Subcutaneous adipose tissue (tissue), 4 donors: Measurements from ENCODE around the gene MYH9. TPM values are rescaled to one million over a fixed set of nuclear protein-coding genes. Genes with fewer than 3 reads are reported as not detected.

Experiments
- total RNA-seq, 4 donors: library from RNA; depleted of rRNA; stranded (reverse); fragments of >200 nt; gene quantifications; one replicate each; pipeline ENCODE4 v1.1.0, GENCODE V29; 2016
- TF ChIP-seq, protein P1 (sequence below): fragments of 450-650 bp; IDR thresholded peaks from one replicate; pipeline ENCODE4 v1.5.1; 2016; ENCODE audit warnings: low read depth, mild to moderate bottlenecking, control low read depth, antibody characterized with exemption, moderate library complexity

Gene MYH9
- total RNA-seq, 4 donors from 2014 or later = 187 to 410 (median 233) TPM

DNA sequence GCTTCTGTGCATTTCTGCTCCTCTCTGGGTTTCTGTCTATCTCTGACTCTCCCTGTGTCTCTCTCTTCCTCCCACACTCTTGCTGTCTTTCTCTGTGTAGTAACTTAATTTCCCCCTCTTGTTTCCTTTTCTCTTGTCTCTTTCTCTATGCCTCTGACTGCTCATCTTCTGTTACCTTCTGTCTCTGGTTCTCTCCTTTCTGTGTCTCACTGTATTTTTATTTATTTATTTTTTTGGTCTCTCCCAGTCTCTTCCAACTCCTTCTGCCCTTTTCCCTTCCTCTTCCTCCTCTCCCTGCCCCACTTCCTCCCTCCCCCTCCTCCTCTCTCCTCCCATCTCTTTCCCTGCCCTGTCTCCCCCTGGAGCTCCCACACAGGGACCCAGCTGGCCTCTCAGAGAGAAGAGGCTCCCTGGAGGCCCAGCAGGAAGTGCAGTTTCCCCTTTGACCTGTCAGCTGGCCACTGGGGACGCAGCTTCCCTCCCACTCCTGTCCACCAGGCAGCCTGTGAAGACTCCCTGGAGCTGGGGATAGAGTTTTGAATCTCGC lies 38.3 kb upstream of the MYH9 start:
- TF ChIP-seq, protein P1, sequence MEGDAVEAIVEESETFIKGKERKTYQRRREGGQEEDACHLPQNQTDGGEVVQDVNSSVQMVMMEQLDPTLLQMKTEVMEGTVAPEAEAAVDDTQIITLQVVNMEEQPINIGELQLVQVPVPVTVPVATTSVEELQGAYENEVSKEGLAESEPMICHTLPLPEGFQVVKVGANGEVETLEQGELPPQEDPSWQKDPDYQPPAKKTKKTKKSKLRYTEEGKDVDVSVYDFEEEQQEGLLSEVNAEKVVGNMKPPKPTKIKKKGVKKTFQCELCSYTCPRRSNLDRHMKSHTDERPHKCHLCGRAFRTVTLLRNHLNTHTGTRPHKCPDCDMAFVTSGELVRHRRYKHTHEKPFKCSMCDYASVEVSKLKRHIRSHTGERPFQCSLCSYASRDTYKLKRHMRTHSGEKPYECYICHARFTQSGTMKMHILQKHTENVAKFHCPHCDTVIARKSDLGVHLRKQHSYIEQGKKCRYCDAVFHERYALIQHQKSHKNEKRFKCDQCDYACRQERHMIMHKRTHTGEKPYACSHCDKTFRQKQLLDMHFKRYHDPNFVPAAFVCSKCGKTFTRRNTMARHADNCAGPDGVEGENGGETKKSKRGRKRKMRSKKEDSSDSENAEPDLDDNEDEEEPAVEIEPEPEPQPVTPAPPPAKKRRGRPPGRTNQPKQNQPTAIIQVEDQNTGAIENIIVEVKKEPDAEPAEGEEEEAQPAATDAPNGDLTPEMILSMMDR = no peak

DNA sequence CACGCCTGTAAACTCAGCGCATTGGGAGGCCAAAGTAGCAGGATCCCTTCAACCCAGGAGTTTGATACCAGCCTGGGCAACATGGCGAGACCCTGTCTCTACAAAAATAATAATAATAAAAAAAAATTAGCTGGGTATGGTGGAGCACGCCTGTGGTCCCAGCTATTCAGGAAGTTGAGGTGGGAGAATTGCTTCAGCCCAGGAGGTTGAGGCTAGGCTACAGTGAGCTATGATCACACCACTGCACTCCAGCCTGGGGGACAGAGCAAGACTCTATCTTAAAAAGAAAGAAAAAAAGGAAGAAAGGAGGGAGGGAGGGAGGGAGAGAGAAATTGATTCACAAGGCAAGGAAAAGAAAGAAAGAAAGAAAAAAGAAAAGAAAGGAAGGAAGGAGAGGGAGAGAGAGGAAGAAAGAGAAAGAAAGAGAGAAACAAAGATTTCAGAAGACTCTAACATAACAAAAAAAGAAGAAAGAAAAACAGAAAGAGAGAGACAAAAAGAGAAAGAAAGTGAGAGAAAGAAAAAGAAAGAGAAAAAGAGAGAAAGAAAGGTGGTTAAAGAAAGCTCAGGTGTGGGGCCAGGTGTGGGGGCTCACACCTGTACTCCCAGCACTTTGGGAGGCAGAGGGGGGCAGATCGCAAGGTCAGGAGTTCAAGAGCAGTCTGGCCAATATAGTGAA lies 37.3 kb upstream of the MYH9 start:
- TF ChIP-seq, protein P1 = no peak

DNA sequence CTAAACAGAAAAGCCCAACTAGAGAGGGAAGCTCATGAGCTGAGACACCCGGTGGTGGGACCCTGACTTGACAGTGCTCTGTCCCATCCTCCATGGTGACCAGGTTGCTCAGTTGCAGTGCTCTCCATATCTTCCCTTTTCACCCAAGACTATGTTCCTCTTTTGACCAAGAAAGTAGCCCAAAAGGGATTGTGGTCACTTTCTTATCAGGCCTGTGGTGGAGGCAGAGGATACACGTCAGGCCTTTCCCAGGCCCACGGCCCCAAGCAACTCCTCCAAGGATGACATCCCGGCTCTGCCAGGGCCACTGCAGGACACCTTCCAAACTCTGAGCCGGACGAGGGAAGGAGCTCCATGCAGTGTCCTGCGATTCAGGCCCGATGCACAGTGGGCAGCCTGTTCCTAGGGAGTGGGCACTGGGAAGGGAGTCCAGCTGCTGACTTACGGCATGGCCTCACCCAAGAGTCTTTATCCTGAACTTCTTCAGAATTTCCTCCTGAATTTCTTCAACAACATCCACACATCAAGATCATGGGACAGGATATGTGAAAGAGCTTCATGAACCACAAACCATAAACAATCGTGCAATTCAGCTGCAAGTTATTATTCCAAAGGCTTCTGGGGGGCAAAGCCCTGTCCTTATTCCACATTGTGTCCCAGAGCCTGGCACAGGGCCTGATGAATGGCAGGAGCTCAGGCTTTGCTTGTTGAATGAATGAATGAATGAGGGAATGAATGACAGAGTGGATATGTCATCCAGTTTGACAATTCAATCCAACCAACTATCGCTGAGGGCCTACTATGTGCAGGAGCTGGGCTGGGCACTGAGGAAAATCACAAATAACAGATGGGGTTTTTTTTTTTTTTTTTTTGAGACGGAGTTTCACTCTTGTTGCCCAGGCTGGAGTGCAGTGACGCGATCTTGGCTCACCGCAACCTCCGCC lies 36.0 kb upstream of the MYH9 start:
- TF ChIP-seq, protein P1 = no peak

DNA sequence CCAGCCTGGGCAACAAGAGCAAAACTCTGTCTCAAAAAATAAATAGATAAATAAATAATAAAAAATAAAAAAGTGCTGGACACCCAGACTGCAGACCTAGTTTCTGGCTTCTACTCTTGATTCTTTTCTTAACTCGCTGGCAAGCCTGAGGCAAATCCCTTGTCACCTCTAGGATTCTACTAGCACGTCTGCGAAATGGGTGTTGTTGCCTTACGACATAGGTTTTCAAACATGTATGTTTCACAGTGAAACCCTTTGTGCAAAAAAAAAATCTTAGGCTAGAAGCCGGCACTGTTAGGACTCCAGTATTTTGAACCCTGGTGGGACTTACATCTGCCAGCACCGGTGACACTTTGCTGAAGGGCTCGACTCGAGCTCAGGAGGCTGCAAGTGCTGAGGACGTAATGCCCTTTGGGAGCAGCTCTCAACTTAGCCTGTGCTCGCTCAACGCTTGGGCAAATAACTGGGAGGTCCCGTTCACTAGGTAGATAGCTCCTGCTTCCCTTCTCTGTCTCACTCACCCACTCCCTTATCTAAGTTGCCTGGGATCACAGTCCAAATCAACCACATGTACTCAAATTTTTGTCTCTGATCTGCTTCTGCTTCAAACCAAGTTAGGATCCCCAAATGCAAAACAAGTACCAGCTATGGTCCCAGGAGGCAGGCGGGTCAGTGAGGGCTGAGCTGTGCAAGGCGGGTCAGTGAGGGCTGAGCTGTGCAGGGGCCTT lies 34.7 kb upstream of the MYH9 start:
- TF ChIP-seq, protein P1 = no peak

DNA sequence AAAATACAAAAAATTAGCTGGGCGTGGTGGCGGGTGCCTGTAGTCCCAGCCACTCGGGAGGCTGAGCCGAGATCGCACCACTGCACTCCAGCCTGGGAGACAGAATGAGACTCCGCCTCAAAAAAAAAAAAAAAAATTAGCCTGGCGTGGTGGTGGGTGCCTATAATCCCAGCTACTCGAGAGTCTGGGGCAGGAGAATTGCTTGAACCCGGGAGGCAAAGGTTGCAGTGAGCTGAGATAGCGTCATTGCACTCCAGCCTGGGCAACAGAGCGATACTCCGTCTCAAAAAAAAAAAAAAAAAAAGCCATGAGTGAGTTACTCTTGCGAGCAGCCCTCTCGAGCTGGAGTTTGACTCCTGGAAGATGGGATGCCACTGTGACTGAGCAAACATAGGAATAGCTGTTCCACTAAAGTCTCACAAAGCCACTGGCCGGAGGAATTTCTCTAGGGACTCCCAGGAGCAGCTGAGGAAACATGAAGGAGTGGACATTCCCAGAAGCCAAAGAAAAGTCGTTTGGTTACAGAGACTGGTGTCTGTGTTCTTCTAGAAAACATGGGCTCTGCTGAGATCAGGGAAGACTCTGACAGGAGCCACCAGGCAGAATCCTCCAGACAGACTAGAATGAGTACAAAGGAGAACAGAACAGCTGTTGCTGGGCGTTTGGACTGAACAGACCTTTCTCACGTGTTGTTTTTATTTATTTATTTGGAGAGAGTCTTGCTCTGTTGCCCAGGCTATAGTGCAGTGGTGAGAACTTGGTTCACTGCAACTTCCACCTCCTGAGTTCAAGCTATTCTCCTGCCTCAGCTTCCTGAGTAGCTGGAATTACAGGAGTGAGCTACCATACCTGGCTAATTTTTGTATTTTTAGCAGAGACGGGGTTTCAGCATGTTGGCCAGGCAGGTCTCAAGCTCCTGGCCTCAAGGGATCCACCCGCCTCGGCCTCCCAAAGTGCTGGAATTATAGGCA lies 32.4 kb upstream of the MYH9 start:
- TF ChIP-seq, protein P1 = no peak

DNA sequence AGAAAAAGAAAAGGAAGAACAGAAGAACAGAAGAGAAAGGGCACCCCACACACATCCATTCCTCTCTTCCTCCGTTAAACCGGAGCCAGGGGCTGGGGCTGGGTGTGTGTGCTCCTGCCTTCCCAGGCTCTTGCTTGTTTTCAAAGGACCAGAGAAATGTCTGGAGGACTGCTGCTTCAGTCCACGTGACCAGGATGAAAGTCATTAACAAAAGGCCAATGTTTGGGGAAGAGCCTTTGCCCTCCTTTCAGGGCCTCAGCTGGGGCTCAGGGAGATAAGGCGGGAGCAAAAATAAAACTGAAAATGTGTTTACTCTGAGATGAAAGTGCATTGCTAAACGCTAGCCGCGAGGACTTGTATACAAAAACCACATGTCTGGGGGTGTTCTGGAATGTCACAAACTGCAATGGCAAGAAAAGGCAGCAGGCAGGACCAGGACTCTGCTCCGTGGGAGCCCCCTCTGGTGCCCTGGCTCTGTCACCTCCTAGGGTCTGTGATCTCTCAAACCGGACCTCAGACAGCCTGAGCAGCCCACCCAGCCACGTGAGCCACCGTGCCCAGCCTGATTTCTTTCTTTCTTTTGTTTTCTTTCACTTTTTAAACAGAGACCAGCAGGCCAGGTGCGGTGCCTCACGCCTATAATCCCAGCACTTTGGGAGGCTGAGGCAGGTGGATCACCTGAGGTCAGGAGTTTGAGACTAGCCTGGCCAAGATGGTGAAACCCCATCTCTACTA lies 31.6 kb upstream of the MYH9 start:
- TF ChIP-seq, protein P1 = no peak
